Measurements from ENCODE around the gene CFI.

The CFI gene

GRCh38 chr4:109801895-109802319 is at the start of gene CFI:
Gene CFI (minus strand): TSS chr4:109801999. CDS start chr4:109801971, 28 bp downstream.
- H3K27ac ChIP-seq = no peak within 1 kb of the TSS
- TF ChIP-seq CTCF (conservative IDR thresholded peaks at IDR 0.05) = no peak

GRCh38 chr4:109850601-109851000 is 48.8 kb upstream of the CFI start:
- no peak overlapping the region for H3K27ac ChIP-seq
- TF ChIP-seq CTCF (conservative IDR thresholded peaks at IDR 0.05) = no peak

GRCh38 chr4:109848501-109848900 is 46.7 kb upstream of the CFI start:
- H3K27ac ChIP-seq = no peak overlapping the region
- no peak for TF ChIP-seq CTCF (conservative IDR thresholded peaks at IDR 0.05)

GRCh38 chr4:109847896-109848442 is 46.2 kb upstream of the CFI start, which contains the start of gene LRIT3:
Gene LRIT3 (plus strand): TSS chr4:109848107. CDS start chr4:109848202, 95 bp downstream.
- H3K27ac ChIP-seq = no peak within 1 kb of the TSS
- no peak for TF ChIP-seq CTCF (conservative IDR thresholded peaks at IDR 0.05)

GRCh38 chr4:109846395-109847098 is 44.7 kb upstream of the CFI start:
- H3K27ac ChIP-seq = no peak overlapping the region
- TF ChIP-seq CTCF (conservative IDR thresholded peaks at IDR 0.05) = no peak

- no peak for TF ChIP-seq CTCF (conservative IDR thresholded peaks at IDR 0.05)
- H3K27ac ChIP-seq = no peak overlapping the region
Measured at GRCh38 chr4:109836985-109837384, 35.2 kb upstream of the CFI start.

GRCh38 chr4:109833756-109834155 is 32.0 kb upstream of the CFI start:
- TF ChIP-seq CTCF (conservative IDR thresholded peaks at IDR 0.05) = no peak
- H3K27ac ChIP-seq = no peak overlapping the region

Data from VCaP (cell line).